ENCODE measurements around the gene TAF5. TPM values are rescaled to one million over a fixed set of nuclear protein-coding genes. Genes with fewer than 3 reads are reported as not detected.
"Not testable (repeated sequence)": the region's sequence is repeated elsewhere in the genome, so short reads cannot be mapped to it uniquely, and the experiment has no call there.

TAF5 gene
- total and polyA plus RNA-seq, 10 of the 15 experiments (the other 5 are each of a cell fraction or from before 2014, with no cell fraction given): 3.7 to 9.2 (median 7.3) TPM

- TF ChIP-seq USF2 (IDR thresholded peaks at IDR 0.05; ENCODE audit: borderline replicate concordance, low read depth, low read length): no peak
- 0 out of 3 replicates have a peak, but pooled peaks have one; percentile 14 for TF ChIP-seq POU2F2 (IDR thresholded peaks at IDR 0.05; ENCODE audit: borderline replicate concordance, low read depth, low read length)
- TF ChIP-seq BCL11A (IDR thresholded peaks at IDR 0.05; ENCODE audit: low read depth, low read length): no peak
- TF ChIP-seq EGR1 (IDR thresholded peaks at IDR 0.05; ENCODE audit: borderline replicate concordance in 1 of 2, low read depth in 2 of 2, low read length in 2 of 2): peak in 1 of 2 experiments; percentile 20; a peak in 1 of 3 replicates
- TF ChIP-seq CREB1 (IDR thresholded peaks at IDR 0.05; ENCODE audit: low read depth): 0 out of 2 replicates have a peak, but pooled peaks have one; percentile 36
These were observed 17.1 kb upstream of the TAF5 start, which contains the start of gene PCGF6 (continued) for GRCh38 chr10:103350517-103351260.

GRCh38 chr10:103353281-103353680, 14.5 kb upstream of the TAF5 start:
- TF ChIP-seq KAT2A (conservative IDR thresholded peaks at IDR 0.05; ENCODE audit: control insufficient read depth, low read depth, low read length) (no peak), CHD2 (IDR thresholded peaks at IDR 0.05; ENCODE audit: borderline replicate concordance, low read depth, low read length) (no peak)
- intact Hi-C loops (cut with micrococcal nuclease; ENCODE audit: unreplicated experiment) (loop anchor here (5.0 kb wide), 1 partner anchor 44 kb away; the partner anchor contains the start of genes ATP5MK and PDCD11), in situ Hi-C loops (cut with MboI) (no loop called here)
- Histone ChIP-seq H3K9me3 (replicated peaks; ENCODE audit: control insufficient read depth, insufficient read depth, low read length) (no peaks in the 10 kb centered on the region), H3K4me2 (ENCODE audit: control insufficient read depth, insufficient read depth) (no peak overlapping the region), H3K4me3 (no peak overlapping the region), H3K27me3 (replicated peaks in 1 of 2; ENCODE audit: control insufficient read depth in 2 of 2, insufficient read depth in 2 of 2, low read length in 1 of 2) (no peaks in the 10 kb centered on the region), H2AFZ (ENCODE audit: control insufficient read depth, low read depth, low read length) (no peak overlapping the region), H3K36me3 (ENCODE audit: control insufficient read depth in 2 of 2, insufficient read depth in 2 of 2, low read length in 1 of 2) (no peaks in the 10 kb centered on the region; a peak in 1 of 4 replicates), H4K20me1 (ENCODE audit: control insufficient read depth, insufficient read depth) (no peaks in the 10 kb centered on the region), H3K4me1 (ENCODE audit: control insufficient read depth, insufficient read depth, low read length) (no peaks in the 10 kb centered on the region), H3K79me2 (ENCODE audit: control insufficient read depth, insufficient read depth, low read length) (peaks cover 15% of the 10 kb centered on the region), H3K9ac (ENCODE audit: control insufficient read depth, insufficient read depth, low read length) (no peak overlapping the region), H3K27ac (ENCODE audit: control insufficient read depth, insufficient read depth) (no peak overlapping the region)
- WGBS (ENCODE audit: insufficient coverage, insufficient replicate concordance, low lambda C conversion rate, missing lambda C conversion rate): 39% methylated on average over 2 of the region's 2 CpGs
- CTCF ChIA-PET: interaction anchor here (0.6 to 1.0 kb wide), 2 partner anchors 9 to 651 kb away, joined by 3 to 4 read pairs; no protein-coding TSS in a partner anchor
- RAD21 ChIA-PET (ENCODE audit: unreplicated experiment): interaction anchor here (0.9 kb wide), 1 partner anchor 43 kb away, joined by 3 read pairs; the partner anchor contains the start of gene ATP5MK
- BruUV-seq (replicated peaks): no TSS peak
- SMC1A ChIA-PET (ENCODE audit: uncharacterized antibody, unreplicated experiment): interaction anchor here (0.7 to 1.0 kb wide), 2 partner anchors 45 to 561 kb away, joined by 3 read pairs; no protein-coding TSS in a partner anchor
- POLR2A ChIA-PET: interaction anchor here (0.6 to 1.0 kb wide), 3 partner anchors 21 to 1064 kb away, joined by 3 to 4 read pairs (median 3); no protein-coding TSS in a partner anchor
- FAIRE-seq: no peak
- no peak for DNase-seq (ENCODE audit: low read depth, low spot score)
- no peak for ATAC-seq

- RAD21 ChIA-PET (ENCODE audit: unreplicated experiment); H3K9me3 ChIP-seq (replicated peaks; ENCODE audit: control insufficient read depth, insufficient read depth, low read length); H3K27ac ChIP-seq (ENCODE audit: control insufficient read depth, insufficient read depth); DNase-seq (ENCODE audit: low read depth, low spot score); H3K9ac ChIP-seq (ENCODE audit: control insufficient read depth, insufficient read depth, low read length); CTCF ChIA-PET; H3K4me1 ChIP-seq (ENCODE audit: control insufficient read depth, insufficient read depth, low read length); POLR2A ChIA-PET; BruUV-seq (replicated peaks); H2AFZ ChIP-seq (ENCODE audit: control insufficient read depth, low read depth, low read length); H4K20me1 ChIP-seq (ENCODE audit: control insufficient read depth, insufficient read depth); FAIRE-seq; SMC1A ChIA-PET (ENCODE audit: uncharacterized antibody, unreplicated experiment); H3K27me3 ChIP-seq (replicated peaks in 1 of 2; ENCODE audit: control insufficient read depth in 2 of 2, insufficient read depth in 2 of 2, low read length in 1 of 2); H3K36me3 ChIP-seq (ENCODE audit: control insufficient read depth in 2 of 2, insufficient read depth in 2 of 2, low read length in 1 of 2); H3K4me2 ChIP-seq (ENCODE audit: control insufficient read depth, insufficient read depth); in situ Hi-C loops (cut with MboI); ATAC-seq; H3K4me3 ChIP-seq: not testable (repeated sequence)
- intact Hi-C loops (cut with micrococcal nuclease; ENCODE audit: unreplicated experiment): loop anchor here (5.0 kb wide), 1 partner anchor 43 kb away; the partner anchor contains the start of genes ATP5MK and PDCD11
- WGBS (ENCODE audit: insufficient coverage, insufficient replicate concordance, low lambda C conversion rate, missing lambda C conversion rate): 83% methylated on average over 3 of the region's 4 CpGs
- H3K79me2 ChIP-seq (ENCODE audit: control insufficient read depth, insufficient read depth, low read length): peaks cover 15% of the 10 kb centered on the region
These were observed 13.2 kb upstream of the TAF5 start for GRCh38 chr10:103354567-103354966.
